GM12872 (cell line): ENCODE results near the gene SRCAP.

ENCODE experiments used
- TF ChIP-seq, protein P1 (sequence below): IDR thresholded peaks from 3 replicates; pipeline ENCODE4 v1.5.1; 2011; ENCODE audit warnings: low read depth, mild to moderate bottlenecking, low read length, moderate library complexity; ENCODE audit not compliant: insufficient read depth

The SRCAP gene

DNA sequence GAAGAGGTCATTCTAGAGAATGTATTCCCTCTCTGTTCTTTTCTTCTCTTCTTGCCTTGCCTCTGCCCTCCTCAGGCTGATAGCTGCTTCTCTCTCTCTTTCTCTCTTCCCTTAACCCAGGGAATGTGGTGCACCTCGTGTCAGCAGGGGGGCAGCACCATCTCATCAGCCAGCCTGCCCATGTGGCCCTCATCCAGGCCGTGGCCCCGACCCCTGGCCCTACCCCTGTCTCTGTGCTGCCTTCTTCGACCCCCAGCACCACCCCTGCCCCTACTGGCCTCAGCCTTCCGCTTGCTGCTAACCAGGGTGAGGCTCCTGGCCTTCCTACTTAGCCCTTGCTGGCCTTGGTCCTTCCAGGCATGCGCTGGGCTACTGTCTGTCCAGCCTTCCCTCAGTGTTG lies 23.5 kb downstream of the SRCAP start:
- TF ChIP-seq, protein P1, sequence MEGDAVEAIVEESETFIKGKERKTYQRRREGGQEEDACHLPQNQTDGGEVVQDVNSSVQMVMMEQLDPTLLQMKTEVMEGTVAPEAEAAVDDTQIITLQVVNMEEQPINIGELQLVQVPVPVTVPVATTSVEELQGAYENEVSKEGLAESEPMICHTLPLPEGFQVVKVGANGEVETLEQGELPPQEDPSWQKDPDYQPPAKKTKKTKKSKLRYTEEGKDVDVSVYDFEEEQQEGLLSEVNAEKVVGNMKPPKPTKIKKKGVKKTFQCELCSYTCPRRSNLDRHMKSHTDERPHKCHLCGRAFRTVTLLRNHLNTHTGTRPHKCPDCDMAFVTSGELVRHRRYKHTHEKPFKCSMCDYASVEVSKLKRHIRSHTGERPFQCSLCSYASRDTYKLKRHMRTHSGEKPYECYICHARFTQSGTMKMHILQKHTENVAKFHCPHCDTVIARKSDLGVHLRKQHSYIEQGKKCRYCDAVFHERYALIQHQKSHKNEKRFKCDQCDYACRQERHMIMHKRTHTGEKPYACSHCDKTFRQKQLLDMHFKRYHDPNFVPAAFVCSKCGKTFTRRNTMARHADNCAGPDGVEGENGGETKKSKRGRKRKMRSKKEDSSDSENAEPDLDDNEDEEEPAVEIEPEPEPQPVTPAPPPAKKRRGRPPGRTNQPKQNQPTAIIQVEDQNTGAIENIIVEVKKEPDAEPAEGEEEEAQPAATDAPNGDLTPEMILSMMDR, result no peak

DNA sequence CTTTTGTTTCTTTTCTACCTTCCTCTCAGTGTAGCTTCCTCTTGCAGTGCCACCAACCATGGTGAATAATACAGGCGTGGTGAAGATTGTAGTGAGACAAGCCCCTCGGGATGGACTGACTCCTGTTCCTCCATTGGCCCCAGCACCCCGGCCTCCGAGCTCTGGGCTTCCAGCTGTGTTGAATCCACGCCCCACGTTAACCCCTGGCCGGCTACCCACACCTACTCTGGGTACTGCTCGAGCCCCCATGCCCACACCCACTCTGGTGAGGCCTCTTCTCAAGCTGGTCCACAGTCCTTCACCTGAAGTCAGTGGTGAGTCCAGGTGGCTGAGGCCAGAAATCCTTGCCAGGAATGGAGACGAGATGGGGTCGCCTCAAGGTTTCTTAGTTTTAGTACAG lies 23.9 kb downstream of the SRCAP start:
- TF ChIP-seq, protein P1, result no peak

DNA sequence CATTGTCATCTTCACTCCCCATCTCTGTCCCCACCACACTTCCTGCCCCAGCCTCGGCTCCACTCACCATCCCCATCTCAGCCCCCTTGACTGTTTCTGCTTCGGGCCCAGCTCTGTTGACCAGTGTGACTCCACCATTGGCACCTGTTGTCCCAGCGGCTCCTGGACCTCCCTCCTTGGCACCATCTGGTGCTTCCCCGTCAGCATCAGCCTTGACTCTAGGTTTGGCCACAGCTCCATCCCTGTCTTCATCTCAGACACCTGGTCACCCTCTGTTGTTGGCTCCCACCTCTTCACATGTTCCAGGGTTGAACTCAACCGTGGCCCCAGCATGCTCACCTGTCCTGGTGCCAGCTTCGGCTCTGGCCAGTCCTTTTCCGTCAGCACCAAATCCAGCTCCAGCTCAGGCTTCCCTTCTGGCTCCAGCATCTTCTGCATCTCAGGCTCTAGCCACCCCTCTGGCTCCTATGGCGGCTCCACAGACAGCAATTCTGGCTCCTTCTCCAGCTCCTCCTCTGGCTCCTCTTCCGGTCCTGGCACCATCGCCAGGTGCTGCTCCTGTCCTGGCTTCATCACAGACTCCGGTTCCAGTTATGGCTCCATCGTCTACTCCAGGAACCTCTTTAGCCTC lies 24.9 kb downstream of the SRCAP start:
- TF ChIP-seq, protein P1, result no peak

DNA sequence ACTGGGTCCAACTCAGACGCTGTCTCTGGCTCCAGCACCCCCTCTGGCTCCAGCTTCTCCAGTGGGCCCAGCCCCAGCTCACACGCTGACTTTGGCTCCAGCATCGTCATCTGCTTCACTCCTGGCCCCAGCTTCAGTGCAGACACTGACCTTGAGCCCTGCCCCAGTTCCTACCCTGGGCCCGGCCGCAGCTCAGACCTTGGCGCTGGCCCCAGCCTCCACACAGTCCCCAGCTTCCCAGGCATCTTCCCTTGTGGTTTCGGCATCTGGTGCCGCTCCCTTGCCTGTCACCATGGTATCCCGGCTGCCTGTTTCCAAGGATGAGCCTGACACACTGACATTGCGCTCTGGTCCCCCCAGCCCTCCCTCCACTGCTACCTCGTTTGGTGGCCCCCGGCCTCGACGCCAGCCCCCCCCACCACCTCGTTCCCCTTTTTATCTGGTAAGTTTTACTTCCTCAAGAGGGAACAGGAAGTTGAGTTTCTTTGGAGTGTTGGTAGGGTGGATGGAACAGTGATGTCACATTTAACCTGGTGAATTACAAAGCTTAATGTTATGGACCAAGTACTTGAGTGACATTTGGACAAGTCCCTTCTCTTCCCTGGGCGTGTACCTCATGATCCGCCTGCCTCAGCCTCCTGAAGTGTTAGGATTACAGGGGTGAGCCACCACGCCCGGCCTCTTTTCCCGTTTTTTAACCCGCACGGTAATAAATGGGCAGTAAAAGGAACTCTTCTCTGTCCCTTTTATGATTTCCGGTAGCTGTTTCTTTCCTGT lies 25.9 kb downstream of the SRCAP start:
- TF ChIP-seq, protein P1, result no peak

DNA sequence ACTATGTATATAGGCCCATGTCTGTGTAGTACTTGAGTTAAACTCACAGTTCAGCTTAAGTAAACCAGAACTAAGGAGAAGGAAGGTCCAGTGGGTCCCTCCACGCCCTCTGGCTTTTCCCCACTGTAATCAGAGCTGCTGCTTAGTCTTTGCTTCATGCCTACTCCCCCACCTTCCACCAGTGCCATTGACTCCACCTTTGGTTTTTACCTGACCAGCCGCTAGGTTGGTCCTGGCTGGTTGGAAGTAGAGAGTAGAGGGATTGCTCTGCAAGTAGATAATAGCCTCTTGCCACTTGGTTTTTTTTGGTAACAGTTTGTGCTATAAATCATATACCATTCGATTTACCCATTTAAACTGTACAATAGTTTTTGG lies 26.4 kb downstream of the SRCAP start:
- TF ChIP-seq, protein P1, result no peak

DNA sequence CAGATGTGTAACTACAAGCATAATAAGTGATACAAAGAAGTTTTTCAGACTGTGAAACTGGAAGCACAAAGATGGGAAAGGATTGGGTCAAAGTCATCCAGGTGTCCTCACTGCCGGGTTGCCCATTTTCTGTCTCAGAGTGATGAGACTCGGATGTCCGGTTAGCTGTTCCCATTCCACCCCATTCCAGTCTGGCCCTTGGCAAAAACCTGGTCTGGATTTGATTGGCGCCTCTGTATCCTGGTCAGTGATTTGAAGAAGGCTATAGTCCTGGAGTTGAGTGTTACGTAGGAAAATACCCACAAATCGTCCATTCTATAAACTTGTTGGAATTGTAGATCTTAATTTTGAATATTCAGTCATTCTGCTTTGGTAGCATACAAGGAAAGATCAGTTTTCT lies 29.4 kb downstream of the SRCAP start:
- TF ChIP-seq, protein P1, result no peak

DNA sequence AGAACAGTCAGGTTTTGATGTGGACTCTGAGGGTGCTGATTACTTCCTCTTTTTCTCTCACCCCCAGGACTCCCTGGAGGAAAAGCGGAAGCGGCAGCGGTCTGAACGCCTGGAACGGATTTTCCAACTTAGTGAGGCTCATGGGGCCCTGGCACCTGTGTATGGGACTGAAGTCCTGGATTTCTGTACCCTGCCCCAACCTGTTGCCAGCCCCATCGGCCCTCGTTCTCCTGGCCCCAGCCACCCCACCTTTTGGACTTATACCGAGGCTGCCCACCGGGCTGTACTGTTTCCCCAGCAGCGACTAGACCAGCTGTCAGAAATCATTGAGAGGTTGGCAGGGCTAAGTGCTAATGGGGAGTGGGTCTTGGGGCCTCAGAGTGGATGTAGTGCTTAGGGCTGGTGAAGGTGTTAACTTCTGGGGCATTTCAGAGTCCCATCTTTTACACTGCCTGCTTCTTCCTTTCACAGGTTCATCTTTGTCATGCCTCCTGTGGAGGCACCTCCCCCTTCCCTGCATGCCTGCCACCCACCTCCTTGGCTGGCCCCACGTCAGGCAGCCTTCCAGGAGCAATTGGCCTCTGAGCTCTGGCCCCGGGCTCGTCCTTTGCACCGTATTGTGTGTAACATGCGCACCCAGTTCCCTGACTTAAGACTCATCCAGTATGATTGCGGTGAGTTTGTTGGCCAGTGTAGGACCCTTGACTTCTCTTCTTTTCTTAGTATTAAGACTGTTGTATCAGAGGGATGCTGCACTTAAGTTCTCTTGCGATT lies 30.1 kb downstream of the SRCAP start:
- TF ChIP-seq, protein P1, result no peak
